Caco-2 (cell line): ENCODE measurements around the gene SIK3. TPM values are rescaled to one million over a fixed set of nuclear protein-coding genes. Genes with fewer than 3 reads are reported as not detected.

Experiments
- BruUV-seq: library from RNA; stranded (reverse); fragments of 400-500 nt; replicated peaks from 2 replicates; lab custom pipeline; 2021; lab: Mats Ljungman, UMichigan
- CTCF ChIA-PET: fragments of 300-600 bp; sonication (Branson Sonifier 250); formaldehyde crosslinking; loops from one replicate; lab custom pipeline; 2022; ENCODE audit warnings: antibody characterized with exemption; lab: Charles Lee
- POLR2A ChIA-PET: fragments of 300-600 bp; sonication (Branson Sonifier 250); formaldehyde crosslinking; loops from one replicate; lab custom pipeline; 2022; ENCODE audit warnings: antibody characterized with exemption; lab: Charles Lee
- DNase-seq, 2 experiments: peaks; one replicate each; pipeline versions ENCODE4 v3.0.0 to v3.0.0-alpha.2; 2020 to 2022
- H3K27me3 ChIP-seq: replicated peaks from 2 replicates; pipeline ENCODE4 v1.6.0; 2011; ENCODE audit warnings: low read length; ENCODE audit not compliant: control insufficient read depth, insufficient read depth
- H3K36me3 ChIP-seq: 2 replicates; pipeline ENCODE4 v1.5.1; 2011; ENCODE audit warnings: low read length; ENCODE audit not compliant: control insufficient read depth, insufficient read depth
- H3K4me1 ChIP-seq: fragments of 250-450 bp; sonication (Bioruptor Pico); 2 replicates; pipeline ENCODE4 v1.5.1; 2020; ENCODE audit warnings: mild to moderate bottlenecking
- H3K4me3 ChIP-seq: 2 replicates; pipeline ENCODE4 v1.5.1; 2011; ENCODE audit warnings: low read depth, mild to moderate bottlenecking, control low read depth, low read length
- H3K9me3 ChIP-seq: fragments of 250-450 bp; sonication (Bioruptor Pico); 2 replicates; pipeline ENCODE4 v1.5.1; 2020; ENCODE audit warnings: mild to moderate bottlenecking, moderate library complexity
- H3K27ac Mint-ChIP-seq: one replicate; pipeline ENCODE4 v1.8.0; 2022; ENCODE audit warnings: mixed read lengths; ENCODE audit not compliant: unreplicated experiment
- H3K27me3 Mint-ChIP-seq: one replicate; pipeline ENCODE4 v1.8.0; 2022; ENCODE audit warnings: mixed read lengths; ENCODE audit not compliant: insufficient read depth, unreplicated experiment
- H3K36me3 Mint-ChIP-seq: one replicate; pipeline ENCODE4 v1.8.0; 2022; ENCODE audit warnings: mild to moderate bottlenecking, mixed read lengths; ENCODE audit not compliant: insufficient read depth, unreplicated experiment
- H3K4me1 Mint-ChIP-seq: one replicate; pipeline ENCODE4 v1.8.0; 2022; ENCODE audit warnings: low read depth, mixed read lengths; ENCODE audit not compliant: unreplicated experiment
- H3K4me3 Mint-ChIP-seq: one replicate; pipeline ENCODE4 v1.8.0; 2022; ENCODE audit warnings: mild to moderate bottlenecking, moderate library complexity, mixed read lengths; ENCODE audit not compliant: unreplicated experiment
- H3K9me3 Mint-ChIP-seq: one replicate; pipeline ENCODE4 v1.8.0; 2022; ENCODE audit warnings: mixed read lengths; ENCODE audit not compliant: unreplicated experiment
- intact Hi-C: fragments of 100-400 bp; cut with micrococcal nuclease; formaldehyde crosslinking; loops from one replicate; pipeline ENCODE4 v1.10.0; 2022; ENCODE audit not compliant: unreplicated experiment
- total RNA-seq: library from RNA; stranded (reverse); gene quantifications from 2 replicates; pipeline ENCODE4 v1.2.3, GENCODE V29; 2022
- TF ChIP-seq, protein P1 (sequence below), 2 experiments: fragments of 200-600 bp in 1 of 2; IDR thresholded peaks; 1 replicate in 1 of 2; 2 replicates in 1 of 2; pipeline versions ENCODE4 v1.5.1 to v1.8.0; 2011 to 2022; ENCODE audit warnings: antibody characterized with exemption in 1 of 2, control low read depth in 1 of 2, inconsistent platforms in 1 of 2, low read depth in 1 of 2, low read length in 1 of 2, mild to moderate bottlenecking in 1 of 2, moderate library complexity in 1 of 2; ENCODE audit not compliant: insufficient read depth in 1 of 2, severe bottlenecking in 1 of 2, unreplicated experiment in 1 of 2

Gene SIK3
- total RNA-seq, 1 experiment from 2014 or later = 65.7 TPM

DNA sequence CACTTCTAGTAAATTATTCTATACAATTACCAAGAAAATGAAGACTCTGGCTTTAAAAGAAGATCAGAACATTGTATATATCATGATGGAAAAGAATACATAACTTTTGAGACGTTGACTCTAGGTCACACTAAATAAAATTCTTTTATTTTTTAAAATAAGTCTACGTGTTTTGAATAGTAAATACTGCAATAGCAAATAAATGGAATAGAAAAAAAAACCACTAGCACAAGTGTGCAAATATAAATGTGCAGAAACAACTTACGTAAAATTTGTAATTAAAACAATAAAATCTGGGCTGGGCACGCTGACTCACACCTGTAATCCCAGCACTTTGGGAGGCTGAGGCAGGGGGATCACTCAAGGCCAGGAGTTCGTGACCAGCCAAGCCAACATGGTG lies 17.9 kb downstream of the SIK3 start:
- POLR2A ChIA-PET = no interaction called here
- Mint-ChIP-seq H3K36me3 (peaks cover 12% of the 10 kb centered on the region), H3K9me3 (no peaks in the 10 kb centered on the region), H3K4me3 (no peak overlapping the region), H3K4me1 (peaks cover 44% of the 10 kb centered on the region), H3K27me3 (no peaks in the 10 kb centered on the region), H3K27ac (no peak overlapping the region)
- CTCF ChIA-PET = interaction anchor here (0.9 kb wide), 1 partner anchor 25 kb away, joined by 4 read pairs; no protein-coding TSS in a partner anchor
- Histone ChIP-seq H3K4me3 (no peak overlapping the region), H3K9me3 (no peaks in the 10 kb centered on the region), H3K4me1 (peaks cover 48% of the 10 kb centered on the region), H3K27me3 (no peaks in the 10 kb centered on the region), H3K36me3 (no peaks in the 10 kb centered on the region)
- no peak for DNase-seq
- TF ChIP-seq, protein P1, sequence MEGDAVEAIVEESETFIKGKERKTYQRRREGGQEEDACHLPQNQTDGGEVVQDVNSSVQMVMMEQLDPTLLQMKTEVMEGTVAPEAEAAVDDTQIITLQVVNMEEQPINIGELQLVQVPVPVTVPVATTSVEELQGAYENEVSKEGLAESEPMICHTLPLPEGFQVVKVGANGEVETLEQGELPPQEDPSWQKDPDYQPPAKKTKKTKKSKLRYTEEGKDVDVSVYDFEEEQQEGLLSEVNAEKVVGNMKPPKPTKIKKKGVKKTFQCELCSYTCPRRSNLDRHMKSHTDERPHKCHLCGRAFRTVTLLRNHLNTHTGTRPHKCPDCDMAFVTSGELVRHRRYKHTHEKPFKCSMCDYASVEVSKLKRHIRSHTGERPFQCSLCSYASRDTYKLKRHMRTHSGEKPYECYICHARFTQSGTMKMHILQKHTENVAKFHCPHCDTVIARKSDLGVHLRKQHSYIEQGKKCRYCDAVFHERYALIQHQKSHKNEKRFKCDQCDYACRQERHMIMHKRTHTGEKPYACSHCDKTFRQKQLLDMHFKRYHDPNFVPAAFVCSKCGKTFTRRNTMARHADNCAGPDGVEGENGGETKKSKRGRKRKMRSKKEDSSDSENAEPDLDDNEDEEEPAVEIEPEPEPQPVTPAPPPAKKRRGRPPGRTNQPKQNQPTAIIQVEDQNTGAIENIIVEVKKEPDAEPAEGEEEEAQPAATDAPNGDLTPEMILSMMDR (IDR thresholded peaks at IDR 0.05; ENCODE audit: insufficient read depth in 1 of 2, low read depth in 1 of 2, low read length in 1 of 2, severe bottlenecking in 1 of 2, unreplicated experiment in 1 of 2) = no peak
- intact Hi-C loops = no loop called here
- BruUV-seq = no TSS peak

DNA sequence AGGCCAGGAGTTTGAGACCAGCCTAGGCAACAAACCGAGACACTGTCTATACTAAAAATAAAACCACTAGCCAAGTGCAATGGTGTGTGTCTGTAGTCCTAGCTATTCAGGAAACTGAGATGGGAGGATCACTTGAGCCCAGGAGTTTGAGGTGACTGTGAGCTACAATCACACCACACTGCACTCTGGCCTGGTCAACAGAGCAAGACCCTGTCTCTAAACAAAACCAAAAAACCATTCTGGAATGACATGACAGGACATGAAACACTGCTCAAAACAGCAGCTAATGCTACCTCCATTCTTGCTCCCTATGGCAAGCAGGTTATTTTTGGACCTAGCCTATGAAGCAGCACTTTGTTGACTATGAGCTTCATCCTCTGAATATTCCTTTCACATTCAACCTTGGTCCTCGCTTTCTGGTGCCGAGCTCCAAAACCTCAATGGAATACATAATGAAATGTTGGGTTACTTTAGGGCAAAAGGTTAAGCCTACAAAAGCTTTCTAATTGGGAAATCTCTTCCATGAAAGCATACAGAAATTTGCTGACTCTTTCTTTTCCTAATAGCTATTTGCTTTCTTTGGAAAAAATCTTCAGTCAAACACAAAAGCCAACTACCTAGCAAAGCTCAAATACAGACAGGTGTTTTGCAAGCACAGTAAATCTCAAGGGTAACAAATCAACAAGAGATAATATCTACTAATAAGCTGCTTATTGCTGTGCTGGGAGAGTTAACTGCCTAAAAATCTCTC lies 21.1 kb downstream of the SIK3 start:
- no TSS peak for BruUV-seq
- peak in 1 of 2 experiments; percentile 68 for DNase-seq
- no peaks in the 10 kb centered on the region for H3K27me3 Mint-ChIP-seq
- ChIA-PET CTCF (interaction anchor here (0.5 to 1.4 kb wide), 11 partner anchors 13 to 248 kb away, joined by 3 to 18 read pairs (median 4); partner anchors contain the start of genes RNF214 and SIK3), POLR2A (interaction anchor here (0.5 to 2.1 kb wide), 6 partner anchors 12 to 229 kb away, joined by 3 to 23 read pairs (median 3); partner anchors contain the start of gene SIK3)
- TF ChIP-seq, protein P1 (IDR thresholded peaks at IDR 0.05; ENCODE audit: insufficient read depth in 1 of 2, low read depth in 1 of 2, low read length in 1 of 2, severe bottlenecking in 1 of 2, unreplicated experiment in 1 of 2) = no peak
- H3K27me3 ChIP-seq = no peaks in the 10 kb centered on the region
- peaks cover 5% of the 10 kb centered on the region for H3K36me3 Mint-ChIP-seq
- no peaks in the 10 kb centered on the region for H3K9me3 ChIP-seq
- intact Hi-C loops = loop anchor here (1.0 kb wide), 4 partner anchors 10 to 304 kb away; no protein-coding TSS in a partner anchor
- peaks cover 43% of the 10 kb centered on the region for H3K4me1 Mint-ChIP-seq
- no peak overlapping the region for H3K4me3 ChIP-seq
- no peaks in the 10 kb centered on the region for H3K9me3 Mint-ChIP-seq
- H3K27ac Mint-ChIP-seq = no peak overlapping the region
- H3K36me3 ChIP-seq = no peaks in the 10 kb centered on the region
- H3K4me1 ChIP-seq = peaks cover 48% of the 10 kb centered on the region
- no peak overlapping the region for H3K4me3 Mint-ChIP-seq

DNA sequence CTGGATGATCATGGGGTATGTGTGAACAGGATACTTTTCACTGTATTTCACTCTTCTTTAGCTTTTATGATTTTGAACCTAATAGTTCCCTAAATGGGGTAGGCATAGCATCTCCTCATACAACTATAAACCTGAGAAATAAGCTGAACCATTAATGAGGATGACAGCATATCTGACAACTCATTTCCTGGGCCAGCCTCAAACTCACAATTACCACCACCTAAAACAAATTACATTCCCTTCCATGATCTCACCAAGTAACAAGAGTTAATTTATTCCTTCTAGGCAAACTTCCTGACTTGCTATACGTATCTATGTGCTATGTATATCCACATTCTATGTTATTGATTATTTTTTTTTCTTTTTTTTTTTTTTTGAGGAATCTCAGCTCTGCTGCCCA lies 23.0 kb downstream of the SIK3 start:
- TF ChIP-seq, protein P1 (IDR thresholded peaks at IDR 0.05; ENCODE audit: insufficient read depth in 1 of 2, low read depth in 1 of 2, low read length in 1 of 2, severe bottlenecking in 1 of 2, unreplicated experiment in 1 of 2) = no peak
- Mint-ChIP-seq H3K36me3 (no peaks in the 10 kb centered on the region), H3K27ac (peak overlapping the region; percentile 9), H3K9me3 (no peaks in the 10 kb centered on the region), H3K4me1 (peaks cover 45% of the 10 kb centered on the region), H3K27me3 (no peaks in the 10 kb centered on the region), H3K4me3 (no peak overlapping the region)
- POLR2A ChIA-PET = interaction anchor here (0.6 kb wide), 1 partner anchor 22 kb away, joined by 4 read pairs; no protein-coding TSS in a partner anchor
- CTCF ChIA-PET = no interaction called here
- no peak for DNase-seq
- BruUV-seq = no TSS peak
- H3K4me1 ChIP-seq = peaks cover 67% of the 10 kb centered on the region
- intact Hi-C loops = no loop called here
- H3K36me3 ChIP-seq = no peaks in the 10 kb centered on the region
- H3K4me3 ChIP-seq = no peak overlapping the region
- H3K9me3 ChIP-seq = no peaks in the 10 kb centered on the region
- H3K27me3 ChIP-seq = no peaks in the 10 kb centered on the region
